AG09319 (cell line): ENCODE results near the gene SENP8.

Experiments
- DNase-seq: peaks from one replicate; pipeline ENCODE4 v3.0.0-alpha.2; 2010; ENCODE audit warnings: low read depth; ENCODE audit errors: extremely low read depth
- TF ChIP-seq, protein P1 (sequence below): IDR thresholded peaks from 2 replicates; pipeline ENCODE4 v1.5.1; 2011; ENCODE audit warnings: low read depth, mild to moderate bottlenecking, inconsistent platforms, low read length, moderate library complexity

Gene SENP8

DNA sequence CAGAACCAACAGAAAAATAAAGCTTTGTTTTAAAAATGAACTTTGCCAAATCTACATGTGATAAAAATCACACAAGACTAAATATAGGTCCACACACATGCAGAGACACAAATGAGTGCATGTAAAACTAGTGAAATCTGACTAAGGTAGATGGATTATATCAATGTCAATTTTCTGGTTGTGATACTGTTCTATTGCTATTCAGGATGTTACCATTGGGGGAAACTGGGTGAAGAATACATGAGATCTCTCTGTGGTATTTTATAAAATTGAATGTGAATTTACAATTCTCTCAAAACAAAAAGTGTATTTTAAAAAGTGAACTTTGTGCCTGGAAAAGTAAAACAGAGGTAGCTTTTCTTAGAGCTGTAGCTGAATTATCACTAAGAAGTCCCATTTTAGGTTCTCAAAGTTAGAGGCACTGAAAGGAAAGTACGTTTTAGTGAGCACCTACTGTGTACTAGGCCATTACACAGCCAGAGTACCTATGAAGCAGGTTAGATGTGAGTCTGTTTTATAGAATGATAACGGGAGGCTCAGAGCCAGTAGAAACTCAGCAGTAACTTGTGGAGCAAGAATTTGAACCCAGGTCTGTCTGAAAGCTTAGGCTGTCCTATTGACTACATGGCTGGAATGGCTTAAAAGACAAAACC, 71.2 kb downstream of the SENP8 start:
- no peak for DNase-seq
- TF ChIP-seq, protein P1, sequence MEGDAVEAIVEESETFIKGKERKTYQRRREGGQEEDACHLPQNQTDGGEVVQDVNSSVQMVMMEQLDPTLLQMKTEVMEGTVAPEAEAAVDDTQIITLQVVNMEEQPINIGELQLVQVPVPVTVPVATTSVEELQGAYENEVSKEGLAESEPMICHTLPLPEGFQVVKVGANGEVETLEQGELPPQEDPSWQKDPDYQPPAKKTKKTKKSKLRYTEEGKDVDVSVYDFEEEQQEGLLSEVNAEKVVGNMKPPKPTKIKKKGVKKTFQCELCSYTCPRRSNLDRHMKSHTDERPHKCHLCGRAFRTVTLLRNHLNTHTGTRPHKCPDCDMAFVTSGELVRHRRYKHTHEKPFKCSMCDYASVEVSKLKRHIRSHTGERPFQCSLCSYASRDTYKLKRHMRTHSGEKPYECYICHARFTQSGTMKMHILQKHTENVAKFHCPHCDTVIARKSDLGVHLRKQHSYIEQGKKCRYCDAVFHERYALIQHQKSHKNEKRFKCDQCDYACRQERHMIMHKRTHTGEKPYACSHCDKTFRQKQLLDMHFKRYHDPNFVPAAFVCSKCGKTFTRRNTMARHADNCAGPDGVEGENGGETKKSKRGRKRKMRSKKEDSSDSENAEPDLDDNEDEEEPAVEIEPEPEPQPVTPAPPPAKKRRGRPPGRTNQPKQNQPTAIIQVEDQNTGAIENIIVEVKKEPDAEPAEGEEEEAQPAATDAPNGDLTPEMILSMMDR: no peak

DNA sequence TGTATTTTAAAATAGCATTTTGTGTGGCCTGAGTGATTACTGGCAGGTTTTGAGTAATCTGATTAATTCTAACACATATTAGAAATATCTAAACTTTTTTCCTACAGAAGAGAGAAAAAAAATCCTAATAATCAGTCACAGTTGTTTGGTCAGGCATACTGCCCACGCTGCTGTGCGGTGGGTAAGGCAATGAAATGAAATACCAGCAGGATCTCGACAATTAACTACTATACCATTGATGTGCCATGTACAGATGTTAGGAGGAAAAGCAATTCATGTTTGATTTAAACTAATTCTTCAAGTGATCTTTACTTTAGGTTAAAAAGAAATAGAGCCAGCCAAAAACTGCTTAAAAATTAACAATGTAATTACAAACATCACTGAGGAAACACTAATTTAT, 74.2 kb downstream of the SENP8 start:
- TF ChIP-seq, protein P1: no peak
- no peak for DNase-seq
